ENCODE measurements around the gene ETV3. TPM values are rescaled to one million over a fixed set of nuclear protein-coding genes. Genes with fewer than 3 reads are reported as not detected.

The ETV3 gene
- total and polyA plus RNA-seq, 2 of the 8 experiments (the other 6 are each of a cell fraction or from before 2014, with no cell fraction given) = 6.0 to 23.8 TPM

GRCh38 chr1:157141212-157141855 lies 3.1 kb upstream of the ETV3 start:
- Histone ChIP-seq H4K5ac (ENCODE audit: insufficient read length, low read depth, low read length) (no peak overlapping the region), H4K8ac (ENCODE audit: extremely low read depth, insufficient read depth, low read length) (no peak overlapping the region), H2BK20ac (ENCODE audit: low read length) (no peak overlapping the region; the same call in 1 of the 2 replicates), H4K91ac (replicated peaks; ENCODE audit: insufficient read length, low read length) (no peak overlapping the region), H3K18ac (ENCODE audit: extremely low read depth, low read length) (no peak overlapping the region), H2AFZ (ENCODE audit: low read length) (no peak overlapping the region), H2AK5ac (ENCODE audit: low read depth, low read length) (no peak overlapping the region), H3K79me2 (ENCODE audit: control insufficient read depth in 1 of 2, insufficient read depth in 2 of 2, low read length in 2 of 2) (peaks cover 7 to 16% of the 10 kb centered on the region in 2 experiments; a peak in 3 of 4 replicates), H3K27ac (ENCODE audit: low read depth, low read length) (no peak overlapping the region), H2BK15ac (ENCODE audit: low read length) (no peak overlapping the region), H3K9ac (replicated peaks in 1 of 4; ENCODE audit: extremely low read depth in 1 of 4, low read depth in 3 of 4, low read length in 3 of 4) (no peak overlapping the region), H3K4me2 (ENCODE audit: insufficient read depth in 1 of 2, low read depth in 2 of 2, low read length in 2 of 2) (no peak overlapping the region), H3K79me1 (ENCODE audit: low read depth, low read length) (peaks cover 3% of the 10 kb centered on the region; the same call in 1 of the 2 replicates), H3K36me3 (ENCODE audit: control insufficient read depth in 2 of 4, insufficient read depth in 4 of 4, low read length in 3 of 4) (no peaks in the 10 kb centered on the region), H3K14ac (ENCODE audit: insufficient read length) (no peak overlapping the region), H4K20me1 (replicated peaks in 1 of 2; ENCODE audit: control insufficient read depth in 1 of 2, insufficient read depth in 2 of 2, low read length in 2 of 2) (peaks cover 8 to 10% of the 10 kb centered on the region in 2 experiments), H2BK5ac (ENCODE audit: low read depth, low read length) (no peak overlapping the region), H3K4ac (replicated peaks; ENCODE audit: insufficient read length, low read depth, low read length) (no peak overlapping the region), H2BK12ac (ENCODE audit: low read depth, low read length) (peak overlapping the region; percentile 10; the same call in 1 of the 2 replicates), H3K9me3 (ENCODE audit: insufficient read depth in 2 of 2, low read depth in 1 of 2, low read length in 1 of 2) (no peaks in the 10 kb centered on the region), H3K4me3 (ENCODE audit: extremely low read depth in 1 of 4, insufficient read depth in 2 of 4, low read depth in 3 of 4, low read length in 4 of 4) (no peak overlapping the region), H3K27me3 (replicated peaks in 1 of 4; ENCODE audit: control insufficient read depth in 3 of 4, extremely low read depth in 1 of 4, insufficient read depth in 3 of 4, low read length in 3 of 4) (peaks cover 0 to 1% (median 0%) of the 10 kb centered on the region in 4 experiments; a peak in 1 of 7 replicates), H3K23me2 (ENCODE audit: low read depth, low read length) (peaks cover 10% of the 10 kb centered on the region; the same call in 1 of the 2 replicates), H3K23ac (ENCODE audit: insufficient read length) (no peak overlapping the region), H3K4me1 (replicated peaks in 1 of 4; ENCODE audit: control insufficient read depth in 3 of 4, insufficient read depth in 4 of 4, low read length in 3 of 4) (peaks cover 2 to 16% (median 7%) of the 10 kb centered on the region in 4 experiments; a peak in 4 of 7 replicates), H3K56ac (replicated peaks; ENCODE audit: insufficient read length, low read depth, low read length) (no peak overlapping the region), H2BK120ac (replicated peaks; ENCODE audit: low read depth, low read length) (no peak overlapping the region)
- 82% methylated on average over 4 of the region's 4 CpGs; no CpG with 5 or more reads in 1 of the 2 experiments for WGBS, 2 experiments (ENCODE audit: extremely low coverage in 1 of 2, insufficient coverage in 1 of 2, insufficient read length in 1 of 2, insufficient replicate concordance in 2 of 2, low coverage in 1 of 2, low lambda C conversion rate in 2 of 2, missing lambda C conversion rate in 1 of 2)
- ChIA-PET POLR2A (ENCODE audit: partially characterized antibody) (interaction anchor here (1.2 to 10.5 kb wide), 4 partner anchors 9 to 38 kb away, joined by 3 to 70 read pairs (median 4); no protein-coding TSS in a partner anchor), CTCF (ENCODE audit: partially characterized antibody) (interaction anchor here (0.9 to 16.2 kb wide), 7 partner anchors 13 to 239 kb away, joined by 3 to 187 read pairs (median 4); no protein-coding TSS in a partner anchor)
- DNase-seq (ENCODE audit: low read depth in 1 of 2, low spot score in 2 of 2) (no peak), FAIRE-seq (no peak)
- no peak for TF ChIP-seq CREB1 (IDR thresholded peaks at IDR 0.05)
- TF ChIP-seq CBX8 (IDR thresholded peaks at IDR 0.05; ENCODE audit: borderline replicate concordance, low read depth, low read length) = no peak
- TF ChIP-seq MAX (IDR thresholded peaks at IDR 0.05) = no peak
- TF ChIP-seq GTF2F1 (IDR thresholded peaks at IDR 0.05; ENCODE audit: borderline replicate concordance, low read depth, low read length) = no peak
- TF ChIP-seq KDM5A (IDR thresholded peaks at IDR 0.05; ENCODE audit: low read length) = no peak

Data from H1 (cell line).